Esophagus squamous epithelium (tissue), 5 donors: Measurements from ENCODE around the gene BMP10. TPM values are rescaled to one million over a fixed set of nuclear protein-coding genes. Genes with fewer than 3 reads are reported as not detected.

Experiments
- DNase-seq: peaks from one replicate; lab custom pipeline; 2025; lab: John Stamatoyannopoulos, UW
- H3K27ac ChIP-seq, 4 donors: fragments of 200-600 bp; sonication (generic); one replicate each; pipeline ENCODE4 v1.5.1; 2016 to 2019; ENCODE audit warnings: mild to moderate bottlenecking in 1 of 4
- H3K27me3 ChIP-seq, 4 donors: fragments of 200-600 bp; sonication (generic); 1 replicate in 3 of 4; 2 replicates in 1 of 4; pipeline versions ENCODE4 v1.5.1 to v1.6.0; 2017 to 2021; ENCODE audit warnings: antibody characterized with exemption in 1 of 4
- H3K36me3 ChIP-seq, 3 donors: fragments of 200-600 bp; sonication (generic); one replicate each; pipeline ENCODE4 v1.5.1; 2016 to 2019
- H3K4me1 ChIP-seq, 3 donors: fragments of 200-600 bp; sonication (generic); one replicate each; pipeline ENCODE4 v1.5.1; 2017 to 2019
- H3K4me3 ChIP-seq, 4 donors: fragments of 200-600 bp; sonication (generic); 1 replicate in 3 of 4; 2 replicates in 1 of 4; pipeline ENCODE4 v1.5.1; 2016 to 2019; ENCODE audit warnings: mild to moderate bottlenecking in 2 of 4, moderate library complexity in 1 of 4
- H3K9me3 ChIP-seq, 3 donors: fragments of 200-600 bp; sonication (generic); one replicate each; pipeline ENCODE4 v1.5.1; 2016 to 2019
- POLR2A ChIP-seq, 4 donors: fragments of 450-650 bp; IDR thresholded peaks; one replicate each; pipeline ENCODE4 v1.6.1; 2017; ENCODE audit warnings: antibody characterized with exemption in 4 of 4, mild to moderate bottlenecking in 4 of 4, moderate library complexity in 3 of 4
- WGBS, 2 donors: methylation state at CpG; one replicate each; pipeline ENCODE4 v1.1.5; 2018; 5-methylcytosine and 5-hydroxymethylcytosine counted together
- intact Hi-C: fragments of 100-400 bp; cut with DNase I; formaldehyde crosslinking; loops from one replicate; pipeline ENCODE4 v1.15.0; 2022
- total RNA-seq, 4 donors: library from RNA; depleted of rRNA; stranded (reverse); fragments of >200 nt; gene quantifications; one replicate each; pipeline ENCODE4 v1.1.0, GENCODE V29; 2016
- TF ChIP-seq, protein P1 (sequence below), 6 experiments: fragments of 450-650 bp in 4 of 6; fragments of 200-600 bp in 2 of 6; sonication (generic) in 2 of 6; IDR thresholded peaks; one replicate each; pipeline ENCODE4 v1.5.1; 2016 to 2019; ENCODE audit warnings: antibody characterized with exemption in 6 of 6, mild to moderate bottlenecking in 4 of 6, moderate library complexity in 4 of 6
- donor health status: DM: yes; HTN: yes; CAD: no.

BMP10 gene
- total RNA-seq, 4 donors from 2014 or later: not detected

DNA sequence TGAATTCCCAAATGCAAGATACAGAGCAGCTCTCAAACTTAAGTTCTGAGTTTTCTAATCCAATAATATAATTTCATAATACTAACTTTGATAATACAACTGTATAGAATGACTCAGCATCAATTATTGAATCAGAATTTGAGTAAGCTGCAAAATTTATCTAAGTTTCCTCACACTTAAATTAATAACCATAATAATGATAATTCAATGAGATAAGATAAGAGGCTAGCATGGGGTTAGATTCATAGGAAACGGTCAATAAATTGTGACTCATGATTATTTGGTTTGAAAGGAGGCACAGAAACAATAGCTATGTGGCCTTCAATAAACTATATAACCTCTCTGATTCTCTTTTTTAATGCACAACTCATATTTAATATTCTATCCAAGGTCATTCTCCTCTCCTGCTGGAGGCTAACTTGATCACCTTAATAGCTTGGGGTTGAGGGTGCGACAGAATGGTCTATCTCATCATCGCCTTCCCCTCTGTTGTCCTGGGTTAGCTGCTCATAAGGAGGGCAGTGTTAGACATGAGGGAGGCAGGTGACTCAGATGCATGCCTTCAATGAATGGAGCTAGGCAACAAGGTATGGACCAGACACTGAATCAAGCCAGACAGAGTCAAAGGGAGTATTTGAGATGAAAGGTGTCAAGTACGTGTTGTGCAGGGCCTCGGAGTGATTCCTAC, 36.2 kb upstream of the BMP10 start:
- DNase-seq: no peak
- 79 to 81% methylated on average over 4 to 5 of the region's 5 CpGs for WGBS, 2 donors
- peak overlapping the region; percentile 26 to 78 (median 73) for H3K27ac ChIP-seq
- no peak for TF ChIP-seq POLR2A (IDR thresholded peaks at IDR 0.05)
- H3K9me3 ChIP-seq: no peaks in the 10 kb centered on the region
- H3K4me3 ChIP-seq: no peak overlapping the region
- peaks cover 11 to 24% (median 17%) of the 10 kb centered on the region in 3 donors for H3K4me1 ChIP-seq
- no peaks in the 10 kb centered on the region for H3K27me3 ChIP-seq
- no peaks in the 10 kb centered on the region for H3K36me3 ChIP-seq
- intact Hi-C loops: loop anchor here (10.0 kb wide), 1 partner anchor 63 kb away; no protein-coding TSS in a partner anchor

DNA sequence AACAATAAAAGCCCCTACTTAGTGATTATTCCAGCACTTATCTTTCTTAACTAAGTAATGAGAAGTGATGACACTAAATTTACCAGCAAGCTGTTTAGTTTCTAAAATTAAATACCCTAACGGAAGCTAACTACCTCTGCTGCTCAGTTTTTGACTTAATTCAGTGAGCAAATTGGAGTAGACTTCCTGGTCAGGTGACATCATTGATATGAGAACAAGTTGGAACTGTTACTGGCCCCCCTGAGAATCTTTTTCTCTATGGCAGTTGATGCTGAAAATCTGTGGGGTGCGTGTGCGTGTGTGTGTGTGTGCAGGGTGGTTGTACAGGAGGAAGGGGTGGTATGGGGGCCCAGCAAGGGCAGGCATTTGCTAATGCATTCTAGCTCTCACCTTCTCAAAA, 35.5 kb upstream of the BMP10 start:
- Histone ChIP-seq H3K27ac (no peak overlapping the region), H3K4me3 (no peak overlapping the region), H3K27me3 (no peaks in the 10 kb centered on the region), H3K4me1 (peaks cover 11 to 24% (median 17%) of the 10 kb centered on the region in 3 donors), H3K9me3 (peaks cover 0 to 1% (median 0%) of the 10 kb centered on the region in 3 donors), H3K36me3 (no peaks in the 10 kb centered on the region)
- TF ChIP-seq, protein P1, sequence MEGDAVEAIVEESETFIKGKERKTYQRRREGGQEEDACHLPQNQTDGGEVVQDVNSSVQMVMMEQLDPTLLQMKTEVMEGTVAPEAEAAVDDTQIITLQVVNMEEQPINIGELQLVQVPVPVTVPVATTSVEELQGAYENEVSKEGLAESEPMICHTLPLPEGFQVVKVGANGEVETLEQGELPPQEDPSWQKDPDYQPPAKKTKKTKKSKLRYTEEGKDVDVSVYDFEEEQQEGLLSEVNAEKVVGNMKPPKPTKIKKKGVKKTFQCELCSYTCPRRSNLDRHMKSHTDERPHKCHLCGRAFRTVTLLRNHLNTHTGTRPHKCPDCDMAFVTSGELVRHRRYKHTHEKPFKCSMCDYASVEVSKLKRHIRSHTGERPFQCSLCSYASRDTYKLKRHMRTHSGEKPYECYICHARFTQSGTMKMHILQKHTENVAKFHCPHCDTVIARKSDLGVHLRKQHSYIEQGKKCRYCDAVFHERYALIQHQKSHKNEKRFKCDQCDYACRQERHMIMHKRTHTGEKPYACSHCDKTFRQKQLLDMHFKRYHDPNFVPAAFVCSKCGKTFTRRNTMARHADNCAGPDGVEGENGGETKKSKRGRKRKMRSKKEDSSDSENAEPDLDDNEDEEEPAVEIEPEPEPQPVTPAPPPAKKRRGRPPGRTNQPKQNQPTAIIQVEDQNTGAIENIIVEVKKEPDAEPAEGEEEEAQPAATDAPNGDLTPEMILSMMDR (IDR thresholded peaks at IDR 0.05): no peak
- no peak for TF ChIP-seq POLR2A (IDR thresholded peaks at IDR 0.05)
- WGBS, 2 donors: 72 to 84% methylated on average over 3 of the region's 3 CpGs
- no peak for DNase-seq
- intact Hi-C loops: loop anchor here (10.0 kb wide), 1 partner anchor 62 kb away; no protein-coding TSS in a partner anchor

DNA sequence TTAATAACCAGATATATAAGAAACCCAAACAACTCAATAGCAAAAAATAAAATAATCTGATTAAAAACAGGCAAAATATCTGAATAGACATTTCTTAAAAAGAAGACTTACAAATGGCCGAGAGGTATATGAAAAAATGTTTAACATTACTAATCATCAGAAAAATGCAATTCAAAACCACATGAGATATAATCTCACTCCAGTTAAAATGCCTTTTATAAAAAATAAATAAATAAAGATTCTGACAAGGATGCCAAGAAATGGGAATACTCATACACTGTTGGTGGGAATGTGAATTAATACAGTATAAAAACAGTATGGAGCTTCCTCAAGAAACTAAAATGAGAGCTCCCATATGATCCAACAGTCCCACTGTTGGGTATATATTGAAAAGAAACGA, 33.9 kb upstream of the BMP10 start:
- Histone ChIP-seq H3K27me3 (no peaks in the 10 kb centered on the region), H3K27ac (no peak overlapping the region), H3K4me1 (peaks cover 11 to 24% (median 17%) of the 10 kb centered on the region in 3 donors), H3K4me3 (no peak overlapping the region), H3K9me3 (peaks cover 0 to 6% (median 0%) of the 10 kb centered on the region in 3 donors), H3K36me3 (no peaks in the 10 kb centered on the region)
- WGBS, 2 donors: 71 to 93% methylated on average over 2 of the region's 2 CpGs
- intact Hi-C loops: loop anchor here (10.0 kb wide), 1 partner anchor 60 kb away; no protein-coding TSS in a partner anchor
- no peak for TF ChIP-seq POLR2A (IDR thresholded peaks at IDR 0.05)
- TF ChIP-seq, protein P1 (IDR thresholded peaks at IDR 0.05): no peak
- no peak for DNase-seq

DNA sequence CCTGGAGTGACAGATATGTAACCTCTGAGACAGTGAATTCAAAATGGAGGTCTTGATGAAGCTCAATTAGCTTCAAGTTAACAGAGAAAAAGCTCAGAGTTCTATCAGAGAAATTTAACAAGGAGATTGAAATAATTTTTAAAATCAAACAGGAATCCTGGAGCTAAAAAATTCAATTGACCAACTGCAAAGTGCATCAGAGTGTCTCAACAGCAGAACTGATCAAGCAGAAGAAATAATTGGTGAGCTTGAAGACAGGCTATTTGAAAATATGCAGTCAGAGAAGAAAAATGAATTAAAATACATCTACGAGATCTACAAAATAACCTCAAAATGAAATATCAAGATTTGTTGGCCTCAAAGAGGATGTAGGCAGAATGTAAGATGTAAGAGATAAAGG, 30.4 kb upstream of the BMP10 start:
- Histone ChIP-seq H3K4me1 (no peaks in the 10 kb centered on the region), H3K27ac (no peak overlapping the region), H3K4me3 (no peak overlapping the region), H3K9me3 (peaks cover 0 to 6% (median 0%) of the 10 kb centered on the region in 3 donors), H3K36me3 (no peaks in the 10 kb centered on the region), H3K27me3 (peaks cover 0 to 7% (median 0%) of the 10 kb centered on the region in 4 donors)
- WGBS, 2 donors: 65 to 100% methylated on average over 1 of the region's 1 CpG
- no peak for DNase-seq
- no peak for TF ChIP-seq POLR2A (IDR thresholded peaks at IDR 0.05)
- TF ChIP-seq, protein P1 (IDR thresholded peaks at IDR 0.05): no peak
- intact Hi-C loops: loop anchor here (10.0 kb wide), 1 partner anchor 57 kb away; no protein-coding TSS in a partner anchor

DNA sequence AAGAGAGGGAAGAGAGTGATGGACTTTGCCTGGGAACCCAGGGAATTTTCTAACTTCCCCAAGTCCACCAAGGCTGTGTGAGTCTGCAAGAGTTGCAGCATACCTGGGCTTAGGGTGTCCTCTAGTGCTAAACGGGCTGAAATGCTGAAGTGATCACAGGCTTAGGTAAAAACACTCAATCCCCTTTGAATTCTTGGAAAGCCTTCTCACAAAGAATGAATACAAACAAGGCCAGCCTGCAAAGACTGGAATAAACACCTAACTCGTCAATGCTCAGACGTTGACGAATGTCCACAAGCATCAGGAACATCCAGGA, 30.0 kb upstream of the BMP10 start:
- no peak overlapping the region for H3K4me3 ChIP-seq
- peaks cover 0 to 7% (median 0%) of the 10 kb centered on the region in 4 donors for H3K27me3 ChIP-seq
- no peak overlapping the region for H3K27ac ChIP-seq
- H3K36me3 ChIP-seq: no peaks in the 10 kb centered on the region
- no peak for TF ChIP-seq POLR2A (IDR thresholded peaks at IDR 0.05)
- TF ChIP-seq, protein P1 (IDR thresholded peaks at IDR 0.05): peak in 2 of 6 experiments; percentile 11 to 21
- WGBS, 2 donors: 63 to 77% methylated on average over 4 of the region's 4 CpGs
- intact Hi-C loops: loop anchor here (10.0 kb wide), 1 partner anchor 56 kb away; no protein-coding TSS in a partner anchor
- no peak for DNase-seq
- H3K9me3 ChIP-seq: peaks cover 0 to 6% (median 0%) of the 10 kb centered on the region in 3 donors
- H3K4me1 ChIP-seq: no peaks in the 10 kb centered on the region
